ENCODE data around the gene MYH10. TPM values are rescaled to one million over a fixed set of nuclear protein-coding genes. Genes with fewer than 3 reads are reported as not detected.

MYH10 gene
- total and polyA plus RNA-seq, 4 donors: 9.1 to 79.1 (median 25.9) TPM

DNA sequence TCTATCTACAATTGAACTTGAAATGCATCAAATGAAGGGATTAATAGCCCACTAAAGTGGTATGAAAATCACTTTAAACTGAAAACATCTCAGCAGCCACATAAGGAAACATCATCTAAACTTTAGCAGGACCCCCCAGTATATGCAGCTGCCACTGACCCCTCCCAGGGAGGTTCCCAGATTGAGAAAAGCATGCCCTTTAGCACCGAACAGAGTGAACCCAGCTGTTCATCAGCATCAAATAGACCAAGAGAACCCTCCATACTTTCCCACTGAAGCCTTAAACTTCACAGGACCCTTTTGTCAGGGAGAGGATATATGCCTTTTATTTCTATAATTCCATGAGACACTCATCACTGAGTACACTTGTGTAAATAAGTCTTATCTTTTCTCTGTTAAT is 44.6 kb downstream of the MYH10 start (continued):
- TF ChIP-seq, protein P1, sequence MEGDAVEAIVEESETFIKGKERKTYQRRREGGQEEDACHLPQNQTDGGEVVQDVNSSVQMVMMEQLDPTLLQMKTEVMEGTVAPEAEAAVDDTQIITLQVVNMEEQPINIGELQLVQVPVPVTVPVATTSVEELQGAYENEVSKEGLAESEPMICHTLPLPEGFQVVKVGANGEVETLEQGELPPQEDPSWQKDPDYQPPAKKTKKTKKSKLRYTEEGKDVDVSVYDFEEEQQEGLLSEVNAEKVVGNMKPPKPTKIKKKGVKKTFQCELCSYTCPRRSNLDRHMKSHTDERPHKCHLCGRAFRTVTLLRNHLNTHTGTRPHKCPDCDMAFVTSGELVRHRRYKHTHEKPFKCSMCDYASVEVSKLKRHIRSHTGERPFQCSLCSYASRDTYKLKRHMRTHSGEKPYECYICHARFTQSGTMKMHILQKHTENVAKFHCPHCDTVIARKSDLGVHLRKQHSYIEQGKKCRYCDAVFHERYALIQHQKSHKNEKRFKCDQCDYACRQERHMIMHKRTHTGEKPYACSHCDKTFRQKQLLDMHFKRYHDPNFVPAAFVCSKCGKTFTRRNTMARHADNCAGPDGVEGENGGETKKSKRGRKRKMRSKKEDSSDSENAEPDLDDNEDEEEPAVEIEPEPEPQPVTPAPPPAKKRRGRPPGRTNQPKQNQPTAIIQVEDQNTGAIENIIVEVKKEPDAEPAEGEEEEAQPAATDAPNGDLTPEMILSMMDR (IDR thresholded peaks at IDR 0.05; ENCODE audit: low read depth, low read length, missing input control): no peak
- TF ChIP-seq RAD21 (IDR thresholded peaks at IDR 0.05): no peak
- TF ChIP-seq JUND (IDR thresholded peaks at IDR 0.05): no peak

GRCh38 chr17:8583954-8584353 is 46.6 kb downstream of the MYH10 start:
- Histone ChIP-seq H3K4me3 (ENCODE audit: low read depth in 1 of 3, low read length in 3 of 3) (no peak overlapping the region), H3K9me3 (ENCODE audit: control insufficient read depth in 4 of 4, low read length in 3 of 4) (no peaks in the 10 kb centered on the region), H3K36me3 (ENCODE audit: control insufficient read depth in 4 of 4, insufficient read depth in 3 of 4, low read depth in 1 of 4, low read length in 3 of 4) (peaks cover 0 to 2% (median 0%) of the 10 kb centered on the region in 4 donors), H3K4me1 (ENCODE audit: control insufficient read depth in 4 of 4, insufficient read depth in 4 of 4, low read length in 3 of 4) (peaks cover 0 to 10% (median 6%) of the 10 kb centered on the region in 4 donors), H3K9ac (ENCODE audit: low read depth in 1 of 2, low read length in 2 of 2) (no peak overlapping the region), H3K27me3 (ENCODE audit: control insufficient read depth in 4 of 4, insufficient read depth in 4 of 4, low read length in 3 of 4) (no peaks in the 10 kb centered on the region), H3K27ac (ENCODE audit: low read depth in 1 of 2, low read length in 2 of 2) (no peak overlapping the region)
- DNase-seq (ENCODE audit: low spot score): no peak
- 95% methylated on average over 2 of the region's 2 CpGs for WGBS
- TF ChIP-seq NR2F2 (IDR thresholded peaks at IDR 0.05) (no peak), SP1 (IDR thresholded peaks at IDR 0.05) (no peak), ATF3 (IDR thresholded peaks at IDR 0.05) (no peak), EGR1 (IDR thresholded peaks at IDR 0.05; ENCODE audit: low read depth in 2 of 2) (no peak), RXRA (IDR thresholded peaks at IDR 0.05) (no peak), HNF4G (IDR thresholded peaks at IDR 0.05) (no peak), FOXA1 (IDR thresholded peaks at IDR 0.05) (no peak), ZBTB33 (IDR thresholded peaks at IDR 0.05) (no peak), RAD21 (IDR thresholded peaks at IDR 0.05) (no peak), GABPA (IDR thresholded peaks at IDR 0.05 in 1 of 2, conservative IDR thresholded peaks at IDR 0.05 in 1 of 2) (no peak), TAF1 (conservative IDR thresholded peaks at IDR 0.05) (no peak)
- TF ChIP-seq, protein P1 (IDR thresholded peaks at IDR 0.05; ENCODE audit: low read depth, low read length, missing input control): no peak
- TF ChIP-seq, protein P2, sequence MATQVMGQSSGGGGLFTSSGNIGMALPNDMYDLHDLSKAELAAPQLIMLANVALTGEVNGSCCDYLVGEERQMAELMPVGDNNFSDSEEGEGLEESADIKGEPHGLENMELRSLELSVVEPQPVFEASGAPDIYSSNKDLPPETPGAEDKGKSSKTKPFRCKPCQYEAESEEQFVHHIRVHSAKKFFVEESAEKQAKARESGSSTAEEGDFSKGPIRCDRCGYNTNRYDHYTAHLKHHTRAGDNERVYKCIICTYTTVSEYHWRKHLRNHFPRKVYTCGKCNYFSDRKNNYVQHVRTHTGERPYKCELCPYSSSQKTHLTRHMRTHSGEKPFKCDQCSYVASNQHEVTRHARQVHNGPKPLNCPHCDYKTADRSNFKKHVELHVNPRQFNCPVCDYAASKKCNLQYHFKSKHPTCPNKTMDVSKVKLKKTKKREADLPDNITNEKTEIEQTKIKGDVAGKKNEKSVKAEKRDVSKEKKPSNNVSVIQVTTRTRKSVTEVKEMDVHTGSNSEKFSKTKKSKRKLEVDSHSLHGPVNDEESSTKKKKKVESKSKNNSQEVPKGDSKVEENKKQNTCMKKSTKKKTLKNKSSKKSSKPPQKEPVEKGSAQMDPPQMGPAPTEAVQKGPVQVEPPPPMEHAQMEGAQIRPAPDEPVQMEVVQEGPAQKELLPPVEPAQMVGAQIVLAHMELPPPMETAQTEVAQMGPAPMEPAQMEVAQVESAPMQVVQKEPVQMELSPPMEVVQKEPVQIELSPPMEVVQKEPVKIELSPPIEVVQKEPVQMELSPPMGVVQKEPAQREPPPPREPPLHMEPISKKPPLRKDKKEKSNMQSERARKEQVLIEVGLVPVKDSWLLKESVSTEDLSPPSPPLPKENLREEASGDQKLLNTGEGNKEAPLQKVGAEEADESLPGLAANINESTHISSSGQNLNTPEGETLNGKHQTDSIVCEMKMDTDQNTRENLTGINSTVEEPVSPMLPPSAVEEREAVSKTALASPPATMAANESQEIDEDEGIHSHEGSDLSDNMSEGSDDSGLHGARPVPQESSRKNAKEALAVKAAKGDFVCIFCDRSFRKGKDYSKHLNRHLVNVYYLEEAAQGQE (IDR thresholded peaks at IDR 0.05): no peak

Measured in liver (tissue), 9 donors.